GM12878 (cell line): ENCODE measurements around the gene SPIRE1. TPM values are rescaled to one million over a fixed set of nuclear protein-coding genes. Genes with fewer than 3 reads are reported as not detected.

ENCODE experiments used
- GABPA ChIP-seq: IDR thresholded peaks from 2 replicates; pipeline ENCODE4 v1.6.1; 2014; ENCODE audit warnings: antibody characterized with exemption, low read depth, mild to moderate bottlenecking, inconsistent platforms
- GATAD2B ChIP-seq: fragments of 450-650 bp; conservative IDR thresholded peaks from 2 replicates; pipeline ENCODE4 v1.6.1; 2017; ENCODE audit warnings: low read depth, mild to moderate bottlenecking, moderate library complexity
- IRF3 ChIP-seq: fragments of 450-650 bp; IDR thresholded peaks from 2 replicates; pipeline ENCODE4 v1.6.1; 2014; ENCODE audit warnings: mild to moderate bottlenecking
- JUNB ChIP-seq: IDR thresholded peaks from 2 replicates; pipeline ENCODE4 v1.6.1; 2016; ENCODE audit warnings: antibody characterized with exemption, mild to moderate bottlenecking
- MXI1 ChIP-seq: fragments of 150-350 bp; IDR thresholded peaks from 2 replicates; pipeline ENCODE4 v1.6.1; 2011; ENCODE audit warnings: low read depth, mild to moderate bottlenecking, inconsistent platforms, low read length, improper control_type of control experiment
- TCF3 ChIP-seq: IDR thresholded peaks from 2 replicates; pipeline ENCODE4 v1.6.1; 2012; ENCODE audit warnings: low read depth, mild to moderate bottlenecking, low read length, borderline replicate concordance; ENCODE audit not compliant: insufficient read depth
- ZNF592 ChIP-seq: fragments of 450-650 bp; IDR thresholded peaks from 2 replicates; pipeline ENCODE4 v1.6.1; 2017; ENCODE audit warnings: mild to moderate bottlenecking, moderate library complexity
- ZNF622 ChIP-seq: fragments of 450-650 bp; IDR thresholded peaks from 2 replicates; pipeline ENCODE4 v1.6.1; 2017; ENCODE audit warnings: mild to moderate bottlenecking, inconsistent platforms
- polyA plus RNA-seq, 11 experiments: library from polyadenylated mRNA; depleted of rRNA in 4 of 11; unstranded in 6 of 11; stranded (reverse) in 5 of 11; fragments of >200 nt; fragmentation: Nextera tagmentation in 4 of 11; fragmentation: Illumina TruSeq in 1 of 11; extraction: Ambion mirVana in 4 of 11; extraction: Trizol in 1 of 11; gene quantifications; 1 replicate in 1 of 11; 2 replicates in 10 of 11; pipeline versions ENCODE4 v1.2.1 to v1.2.3, GENCODE V29; 2011 to 2016; ENCODE audit warnings: inconsistent platforms in 2 of 11, missing spikeins in 2 of 11, low read depth in 1 of 11
- total RNA-seq, 4 experiments: library from RNA; depleted of rRNA in 3 of 4; stranded (reverse); fragments of >200 nt in 3 of 4; fragmentation: Illumina TruSeq in 1 of 4; extraction: Trizol in 1 of 4; gene quantifications; 2 replicates each; pipeline versions ENCODE4 v1.2.1 to v1.2.3, GENCODE V29; 2013 to 2021

The SPIRE1 gene
- total and polyA plus RNA-seq, 10 of the 15 experiments (the other 5 are each of a cell fraction or from before 2014, with no cell fraction given), result 0.18 to 9.2 (median 4.3) TPM

GRCh38 chr18:12621742-12622306 lies 36.1 kb downstream of the SPIRE1 start (continued):
- TF ChIP-seq ZNF592, result no peak
- no peak for TF ChIP-seq GABPA
- no peak for TF ChIP-seq JUNB
- TF ChIP-seq ZNF622, result no peak
- TF ChIP-seq TCF3, result no peak
- TF ChIP-seq MXI1, result no peak
- no peak for TF ChIP-seq IRF3
- no peak for TF ChIP-seq GATAD2B
